ENCODE measurements around the gene ARHGEF7. TPM values are rescaled to one million over a fixed set of nuclear protein-coding genes. Genes with fewer than 3 reads are reported as not detected.

Gene ARHGEF7
- total RNA-seq, 2 experiments from 2014 or later: 39.5 to 51.3 TPM

DNA sequence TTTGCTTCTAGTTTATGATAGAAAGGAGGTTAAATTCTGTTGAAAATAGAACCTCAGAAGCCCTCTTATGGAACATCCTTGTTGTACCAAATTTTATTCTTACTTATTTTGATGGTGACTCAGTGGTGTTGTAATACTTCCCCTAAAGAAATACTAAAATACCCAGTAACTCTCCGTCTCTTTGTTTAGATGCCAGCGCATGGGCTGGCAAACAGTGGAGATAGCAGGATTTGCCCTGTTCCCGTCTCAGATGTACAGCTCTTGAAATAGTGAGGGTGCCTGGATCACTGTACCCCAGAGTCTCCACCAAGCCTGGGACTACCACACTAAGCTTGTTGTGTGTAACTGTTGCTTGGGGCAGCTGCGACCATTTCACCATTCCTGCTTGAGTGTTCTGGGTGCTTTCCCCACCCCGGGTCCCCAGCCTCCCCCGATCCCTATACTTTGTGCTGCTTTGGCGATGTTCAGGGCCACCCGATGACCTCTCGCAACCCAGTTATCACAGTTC is 138.3 kb downstream of the ARHGEF7 start:
- no TSS peak for BruUV-seq (replicated peaks)
- no peak overlapping the region for H3K27ac ChIP-seq (ENCODE audit: low read depth, low read length, poor library complexity, severe bottlenecking)
- no peak overlapping the region for H3K4me3 ChIP-seq (ENCODE audit: low read depth, low read length, poor library complexity, severe bottlenecking)
- POLR2A ChIA-PET: no interaction called here
- H3K36me3 ChIP-seq (ENCODE audit: insufficient read depth, low read length): peaks cover 86% of the 10 kb centered on the region
- H3K9me2 ChIP-seq (ENCODE audit: insufficient read depth, low read length): no peaks in the 10 kb centered on the region
- no peak overlapping the region for H2AFZ ChIP-seq (ENCODE audit: low read length)
- no peaks in the 10 kb centered on the region for H3K79me2 ChIP-seq (ENCODE audit: insufficient read depth, low read depth, low read length)
- H3K4me1 ChIP-seq (ENCODE audit: insufficient read depth, low read length, poor library complexity, severe bottlenecking): no peaks in the 10 kb centered on the region
- no peak overlapping the region for H3K4me2 ChIP-seq (ENCODE audit: low read length)
- intact Hi-C loops (cut with micrococcal nuclease; ENCODE audit: unreplicated experiment): no loop called here
- DNase-seq (ENCODE audit: low spot score): no peak
- H4K20me1 ChIP-seq (ENCODE audit: insufficient read depth, low read length): no peaks in the 10 kb centered on the region
- CTCF ChIA-PET (ENCODE audit: unreplicated experiment): no interaction called here
- H3K9me3 ChIP-seq (ENCODE audit: low read length): no peaks in the 10 kb centered on the region
- no peak for TF ChIP-seq EZH2phosphoT487 (IDR thresholded peaks at IDR 0.05; ENCODE audit: borderline replicate concordance, low read depth, low read length)
- TF ChIP-seq, protein P1, sequence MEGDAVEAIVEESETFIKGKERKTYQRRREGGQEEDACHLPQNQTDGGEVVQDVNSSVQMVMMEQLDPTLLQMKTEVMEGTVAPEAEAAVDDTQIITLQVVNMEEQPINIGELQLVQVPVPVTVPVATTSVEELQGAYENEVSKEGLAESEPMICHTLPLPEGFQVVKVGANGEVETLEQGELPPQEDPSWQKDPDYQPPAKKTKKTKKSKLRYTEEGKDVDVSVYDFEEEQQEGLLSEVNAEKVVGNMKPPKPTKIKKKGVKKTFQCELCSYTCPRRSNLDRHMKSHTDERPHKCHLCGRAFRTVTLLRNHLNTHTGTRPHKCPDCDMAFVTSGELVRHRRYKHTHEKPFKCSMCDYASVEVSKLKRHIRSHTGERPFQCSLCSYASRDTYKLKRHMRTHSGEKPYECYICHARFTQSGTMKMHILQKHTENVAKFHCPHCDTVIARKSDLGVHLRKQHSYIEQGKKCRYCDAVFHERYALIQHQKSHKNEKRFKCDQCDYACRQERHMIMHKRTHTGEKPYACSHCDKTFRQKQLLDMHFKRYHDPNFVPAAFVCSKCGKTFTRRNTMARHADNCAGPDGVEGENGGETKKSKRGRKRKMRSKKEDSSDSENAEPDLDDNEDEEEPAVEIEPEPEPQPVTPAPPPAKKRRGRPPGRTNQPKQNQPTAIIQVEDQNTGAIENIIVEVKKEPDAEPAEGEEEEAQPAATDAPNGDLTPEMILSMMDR (conservative IDR thresholded peaks at IDR 0.05; ENCODE audit: low read length): no peak

- Histone ChIP-seq H3K9me2 (ENCODE audit: insufficient read depth, low read length) (no peaks in the 10 kb centered on the region), H3K9me3 (ENCODE audit: low read length) (no peaks in the 10 kb centered on the region), H3K27ac (ENCODE audit: low read depth, low read length, poor library complexity, severe bottlenecking) (no peak overlapping the region), H2AFZ (ENCODE audit: low read length) (no peak overlapping the region), H4K20me1 (ENCODE audit: insufficient read depth, low read length) (no peaks in the 10 kb centered on the region), H3K36me3 (ENCODE audit: insufficient read depth, low read length) (peaks cover 87% of the 10 kb centered on the region), H3K79me2 (ENCODE audit: insufficient read depth, low read depth, low read length) (no peaks in the 10 kb centered on the region), H3K4me3 (ENCODE audit: low read depth, low read length, poor library complexity, severe bottlenecking) (no peak overlapping the region), H3K4me2 (ENCODE audit: low read length) (no peak overlapping the region), H3K4me1 (ENCODE audit: insufficient read depth, low read length, poor library complexity, severe bottlenecking) (no peaks in the 10 kb centered on the region)
- intact Hi-C loops (cut with micrococcal nuclease; ENCODE audit: unreplicated experiment): no loop called here
- ChIA-PET CTCF (ENCODE audit: unreplicated experiment) (no interaction called here), POLR2A (no interaction called here)
- BruUV-seq (replicated peaks): no TSS peak
- DNase-seq (ENCODE audit: low spot score): no peak
- no peak for TF ChIP-seq EZH2phosphoT487 (IDR thresholded peaks at IDR 0.05; ENCODE audit: borderline replicate concordance, low read depth, low read length)
- TF ChIP-seq, protein P1 (conservative IDR thresholded peaks at IDR 0.05; ENCODE audit: low read length): no peak
Observed at GRCh38 chr13:111255228-111255790, 140.2 kb downstream of the ARHGEF7 start.

DNA sequence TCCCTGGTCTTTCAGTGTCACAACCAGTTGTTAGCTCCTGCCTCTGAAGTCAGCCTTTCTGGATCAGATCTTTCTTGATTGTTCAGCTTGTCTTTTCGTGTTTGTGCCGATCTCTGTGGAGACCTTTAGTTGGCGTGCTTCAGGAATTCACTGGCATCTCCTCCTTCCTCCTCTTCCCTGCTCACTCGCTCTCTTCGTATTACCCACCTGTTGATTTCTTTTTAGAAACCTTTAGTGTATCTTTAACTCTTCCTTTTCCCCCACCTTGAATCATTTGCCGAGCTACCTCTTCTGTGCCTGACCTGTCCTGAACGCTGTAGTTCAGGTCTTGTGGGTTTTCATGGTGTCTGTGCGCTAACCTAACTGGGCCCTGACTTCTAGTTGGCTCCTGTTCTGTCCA is 141.3 kb downstream of the ARHGEF7 start:
- CTCF ChIA-PET (ENCODE audit: unreplicated experiment): no interaction called here
- H3K36me3 ChIP-seq (ENCODE audit: insufficient read depth, low read length): peaks cover 79% of the 10 kb centered on the region
- intact Hi-C loops (cut with micrococcal nuclease; ENCODE audit: unreplicated experiment): no loop called here

More for the DNA sequence above, 141.3 kb downstream of the ARHGEF7 start:
- TF ChIP-seq EZH2phosphoT487 (IDR thresholded peaks at IDR 0.05; ENCODE audit: borderline replicate concordance, low read depth, low read length): no peak
- Histone ChIP-seq H3K79me2 (ENCODE audit: insufficient read depth, low read depth, low read length) (no peaks in the 10 kb centered on the region), H3K9me3 (ENCODE audit: low read length) (no peaks in the 10 kb centered on the region), H3K27ac (ENCODE audit: low read depth, low read length, poor library complexity, severe bottlenecking) (no peak overlapping the region), H3K4me3 (ENCODE audit: low read depth, low read length, poor library complexity, severe bottlenecking) (no peak overlapping the region), H3K4me1 (ENCODE audit: insufficient read depth, low read length, poor library complexity, severe bottlenecking) (no peaks in the 10 kb centered on the region), H3K4me2 (ENCODE audit: low read length) (no peak overlapping the region), H4K20me1 (ENCODE audit: insufficient read depth, low read length) (no peaks in the 10 kb centered on the region), H3K9me2 (ENCODE audit: insufficient read depth, low read length) (no peaks in the 10 kb centered on the region), H2AFZ (ENCODE audit: low read length) (no peak overlapping the region)
- BruUV-seq (replicated peaks): no TSS peak
- POLR2A ChIA-PET: interaction anchor here (0.6 kb wide), 1 partner anchor 186 kb away, joined by 3 read pairs; no protein-coding TSS in a partner anchor
- DNase-seq (ENCODE audit: low spot score): no peak
